ENCODE measurements around the gene LRIF1. TPM values are rescaled to one million over a fixed set of nuclear protein-coding genes. Genes with fewer than 3 reads are reported as not detected.

The LRIF1 gene
- total RNA-seq, 2 experiments from 2014 or later: 25.2 to 26.1 TPM

DNA sequence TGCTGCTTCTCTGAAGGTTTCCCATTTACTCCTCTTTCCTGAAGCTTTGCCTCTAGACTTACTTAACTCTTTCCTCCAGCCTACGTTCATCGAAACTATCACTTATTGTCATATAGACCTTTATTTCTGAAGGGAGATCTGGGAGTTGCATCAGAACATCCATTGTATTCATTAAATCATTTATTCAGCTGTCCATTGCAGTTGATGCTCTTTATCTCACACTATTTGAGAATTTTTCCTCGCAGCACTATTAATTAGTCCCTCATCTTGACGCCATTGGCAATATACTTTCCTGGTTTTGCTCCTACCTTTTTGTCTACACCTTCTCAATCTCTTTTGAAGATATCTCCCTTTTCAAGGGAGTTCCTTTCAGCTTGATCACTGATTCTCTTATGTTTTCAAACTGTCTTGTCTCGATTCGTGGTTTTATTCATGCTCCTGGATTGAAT is 757 bp upstream of the LRIF1 start:
- ATAC-seq (ENCODE audit: low read depth): no peak
- peaks cover 28% of the 10 kb centered on the region for H3K4me1 Mint-ChIP-seq
- H3K9me3 Mint-ChIP-seq: peaks cover 19% of the 10 kb centered on the region
- peak overlapping the region; percentile 97 for H3K4me3 Mint-ChIP-seq
- H3K27ac Mint-ChIP-seq: peak overlapping the region; percentile 99
- POLR2A ChIA-PET: interaction anchor here (0.6 to 1.9 kb wide), 14 partner anchors 14 to 511 kb away, joined by 3 to 35 read pairs (median 5); partner anchors contain the start of gene CD53
- H3K27me3 Mint-ChIP-seq: peaks cover 12% of the 10 kb centered on the region
- peaks cover 30% of the 10 kb centered on the region for H3K36me3 Mint-ChIP-seq
- DNase-seq: no peak

DNA sequence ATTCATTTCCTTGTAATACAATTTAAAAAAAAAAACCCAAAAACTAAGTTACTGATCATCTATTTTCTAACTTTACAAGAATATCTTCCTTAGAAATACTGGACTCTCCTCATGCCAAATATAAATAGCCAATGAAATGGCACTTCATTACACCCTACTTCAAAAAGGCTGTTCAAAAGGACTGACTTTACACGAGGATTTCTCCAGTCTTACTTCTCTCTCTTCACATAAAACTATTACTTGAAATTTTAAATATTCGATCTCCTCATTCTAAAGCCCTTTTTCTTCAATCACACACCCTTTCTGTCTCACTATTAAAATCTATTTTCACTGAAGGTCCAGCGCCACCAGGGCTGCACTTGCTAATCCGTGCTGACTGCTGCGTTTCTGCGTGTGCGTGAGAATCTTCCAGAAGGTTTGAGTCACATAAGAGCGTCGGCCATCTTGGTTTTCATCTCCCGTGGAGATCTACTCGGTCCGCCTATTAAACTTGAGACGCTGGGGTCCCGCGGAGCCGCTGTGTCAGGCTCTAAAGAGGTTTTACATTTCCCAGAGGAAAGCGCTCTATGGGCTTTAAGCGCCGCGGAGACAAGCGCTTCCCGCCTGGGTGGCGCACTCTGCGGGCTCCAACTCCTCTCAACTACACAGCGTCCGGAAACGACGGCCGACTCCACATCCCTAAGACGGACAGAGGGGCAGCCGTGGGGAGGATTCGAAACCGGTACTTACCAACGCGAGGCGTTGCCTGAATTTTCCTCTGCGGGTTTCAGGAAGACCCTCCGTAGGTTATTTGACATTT is 631 bp downstream of the LRIF1 start:
- H3K4me1 Mint-ChIP-seq: peaks cover 28% of the 10 kb centered on the region
- peak overlapping the region; percentile 99 for H3K27ac Mint-ChIP-seq
- H3K36me3 Mint-ChIP-seq: peaks cover 41% of the 10 kb centered on the region
- ATAC-seq (ENCODE audit: low read depth) (peak; percentile 46), DNase-seq (peak; percentile 77)
- H3K9me3 Mint-ChIP-seq: peaks cover 21% of the 10 kb centered on the region
- H3K4me3 Mint-ChIP-seq: peak overlapping the region; percentile 97
- POLR2A ChIA-PET: interaction anchor here (0.8 to 1.9 kb wide), 5 partner anchors 83 to 343 kb away, joined by 4 to 35 read pairs (median 6); partner anchors contain the start of gene CD53
- peaks cover 4% of the 10 kb centered on the region for H3K27me3 Mint-ChIP-seq

DNA sequence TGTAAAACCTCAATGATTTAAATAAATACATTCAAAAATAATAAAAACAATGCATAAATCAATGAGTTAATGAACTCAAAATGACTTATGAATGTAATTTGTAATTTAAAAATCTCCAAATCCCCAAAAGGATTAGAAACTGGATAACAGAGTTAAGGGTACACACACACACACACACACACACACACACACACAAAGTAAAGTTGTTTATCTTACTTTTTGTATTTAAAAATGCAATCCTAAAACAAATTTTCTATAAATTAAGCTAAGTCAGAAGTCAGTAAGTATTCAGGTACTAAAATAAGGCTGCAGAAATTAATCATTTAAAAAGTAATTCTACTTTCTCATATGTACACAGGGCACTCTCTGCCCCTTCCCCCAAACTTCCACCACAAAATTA is 1.8 kb downstream of the LRIF1 start:
- peaks cover 28% of the 10 kb centered on the region for H3K4me1 Mint-ChIP-seq
- ATAC-seq (ENCODE audit: low read depth): no peak
- H3K36me3 Mint-ChIP-seq: peaks cover 41% of the 10 kb centered on the region
- H3K27ac Mint-ChIP-seq: no peak overlapping the region
- H3K4me3 Mint-ChIP-seq: peak overlapping the region; percentile 97
- peaks cover 18% of the 10 kb centered on the region for H3K9me3 Mint-ChIP-seq
- DNase-seq: no peak
- H3K27me3 Mint-ChIP-seq: peaks cover 1% of the 10 kb centered on the region
- POLR2A ChIA-PET: no interaction called here

DNA sequence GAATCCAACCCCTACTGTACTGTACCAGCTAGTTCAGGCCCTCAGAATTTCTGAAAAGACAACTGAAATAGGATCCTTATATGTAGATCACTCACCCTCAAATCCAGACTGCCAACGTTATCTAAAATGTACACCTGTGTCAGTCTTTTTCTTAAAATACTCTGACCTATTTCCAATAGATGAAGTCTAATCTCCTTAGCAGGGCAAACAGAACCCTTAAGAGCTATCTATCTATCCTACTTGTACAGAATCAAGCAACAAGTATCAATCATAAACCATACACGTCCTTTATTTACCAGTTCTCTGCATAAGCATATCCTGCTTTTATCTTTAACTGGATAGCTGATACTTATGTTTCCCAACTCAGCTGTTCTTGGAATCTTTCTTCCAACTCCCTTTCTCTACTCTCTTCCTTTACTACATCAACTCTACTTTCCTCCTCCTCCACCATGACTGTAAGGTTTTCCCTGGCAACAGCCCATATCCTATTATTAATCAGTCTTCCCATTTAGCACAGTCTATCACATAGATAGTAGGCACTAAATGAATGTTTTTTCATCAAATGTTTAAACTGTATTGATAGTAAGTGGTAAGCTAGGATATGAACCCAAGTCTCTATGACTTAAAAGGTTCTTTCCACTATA is 2.8 kb downstream of the LRIF1 start:
- POLR2A ChIA-PET: interaction anchor here (1.0 kb wide), 1 partner anchor 85 kb away, joined by 3 read pairs; no protein-coding TSS in a partner anchor
- Mint-ChIP-seq H3K9me3 (peaks cover 16% of the 10 kb centered on the region), H3K27ac (no peak overlapping the region), H3K36me3 (peaks cover 41% of the 10 kb centered on the region), H3K4me3 (peak overlapping the region; percentile 36), H3K4me1 (peaks cover 28% of the 10 kb centered on the region), H3K27me3 (no peaks in the 10 kb centered on the region)
- DNase-seq (no peak), ATAC-seq (ENCODE audit: low read depth) (no peak)

DNA sequence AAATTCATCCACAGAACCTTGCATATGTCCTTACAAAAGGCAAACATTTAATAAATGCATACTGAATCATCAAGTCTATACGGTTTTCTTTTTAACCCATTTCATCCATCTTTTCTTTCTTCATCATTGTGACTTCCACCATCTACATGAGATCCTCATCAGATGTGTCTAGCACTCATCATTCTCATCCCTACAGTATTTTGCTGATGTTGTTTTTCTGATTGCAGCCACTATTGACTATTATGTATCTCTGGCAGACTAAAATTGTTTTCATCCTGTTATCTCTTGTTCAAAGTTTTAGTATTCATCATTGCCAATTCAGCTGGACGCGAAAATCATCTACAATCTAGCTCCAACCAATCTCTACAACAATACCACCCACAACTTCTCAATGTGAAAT is 5.9 kb downstream of the LRIF1 start:
- Mint-ChIP-seq H3K27me3 (no peaks in the 10 kb centered on the region), H3K9me3 (peaks cover 13% of the 10 kb centered on the region), H3K4me3 (no peak overlapping the region), H3K27ac (no peak overlapping the region), H3K36me3 (peaks cover 46% of the 10 kb centered on the region), H3K4me1 (peaks cover 19% of the 10 kb centered on the region)
- POLR2A ChIA-PET: interaction anchor here (0.7 to 1.1 kb wide), 2 partner anchors 10 to 85 kb away, joined by 3 to 4 read pairs; no protein-coding TSS in a partner anchor
- DNase-seq (no peak), ATAC-seq (ENCODE audit: low read depth) (no peak)

DNA sequence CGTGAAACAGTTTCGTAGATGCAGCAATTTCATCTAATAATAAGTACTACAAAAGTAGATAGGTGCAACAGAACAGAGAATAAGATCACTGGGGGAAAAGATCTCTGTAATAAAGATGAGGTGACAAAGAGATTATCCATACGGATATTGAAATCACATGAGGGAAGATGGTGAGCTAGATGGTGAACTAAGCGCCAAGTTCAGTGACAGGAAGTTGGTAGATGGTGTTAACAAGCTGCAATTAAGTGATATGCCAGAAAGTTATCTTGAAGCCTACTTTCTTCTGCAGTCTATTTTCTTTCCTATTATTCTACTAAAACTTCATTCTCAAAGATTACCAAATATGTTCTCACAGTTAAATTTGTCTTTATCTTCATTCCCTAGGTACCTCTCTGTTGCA is 7.1 kb downstream of the LRIF1 start:
- Mint-ChIP-seq H3K4me3 (no peak overlapping the region), H3K36me3 (peaks cover 51% of the 10 kb centered on the region), H3K27ac (no peak overlapping the region), H3K4me1 (peaks cover 17% of the 10 kb centered on the region), H3K27me3 (no peaks in the 10 kb centered on the region), H3K9me3 (peaks cover 13% of the 10 kb centered on the region)
- POLR2A ChIA-PET: no interaction called here
- ATAC-seq (ENCODE audit: low read depth) (no peak), DNase-seq (no peak)

DNA sequence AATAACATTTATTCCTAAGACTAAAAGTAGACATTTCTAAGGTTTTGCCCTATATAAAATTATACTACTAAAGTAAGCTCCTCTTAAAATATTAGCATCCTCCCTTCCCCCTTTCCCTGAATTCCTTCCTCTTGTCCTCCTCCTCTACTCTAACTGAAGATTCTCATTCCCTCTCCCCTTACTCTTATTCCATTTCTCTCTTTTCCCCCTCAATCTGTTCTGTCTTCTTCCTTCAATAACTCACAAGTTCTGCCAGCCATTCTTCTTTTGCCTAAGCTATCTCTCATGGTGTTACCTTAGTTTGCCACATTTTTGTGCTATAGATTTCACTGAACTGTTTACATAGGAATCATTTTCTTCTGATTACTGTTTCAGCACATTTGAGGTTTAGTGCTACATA is 10.7 kb downstream of the LRIF1 start:
- Mint-ChIP-seq H3K4me3 (no peak overlapping the region), H3K4me1 (peaks cover 9% of the 10 kb centered on the region), H3K27me3 (no peaks in the 10 kb centered on the region), H3K36me3 (peaks cover 56% of the 10 kb centered on the region), H3K9me3 (peaks cover 12% of the 10 kb centered on the region), H3K27ac (peak overlapping the region; percentile 8)
- DNase-seq (no peak), ATAC-seq (ENCODE audit: low read depth) (no peak)
- POLR2A ChIA-PET: no interaction called here

DNA sequence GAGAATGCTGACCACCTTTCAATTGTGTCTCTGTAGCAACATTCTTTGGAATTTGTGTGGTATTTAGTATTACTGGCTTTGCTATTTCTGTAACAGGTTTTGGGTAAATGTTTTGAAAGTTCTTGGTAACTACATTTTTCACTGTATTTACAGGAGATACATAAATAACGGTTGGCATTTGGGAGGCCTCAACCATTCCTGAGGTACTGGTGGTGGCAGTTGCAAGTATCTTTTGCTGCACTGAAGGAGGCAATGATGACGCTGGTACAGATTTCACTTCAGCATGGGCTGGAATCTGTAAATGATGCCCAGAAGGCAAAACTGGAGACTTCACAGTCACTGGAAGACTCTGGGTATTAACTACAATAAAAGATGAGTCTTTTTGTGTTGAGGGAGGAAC is 11.7 kb downstream of the LRIF1 start:
- Mint-ChIP-seq H3K4me1 (peaks cover 9% of the 10 kb centered on the region), H3K4me3 (no peak overlapping the region), H3K27ac (no peak overlapping the region), H3K27me3 (no peaks in the 10 kb centered on the region), H3K36me3 (peaks cover 59% of the 10 kb centered on the region), H3K9me3 (peaks cover 12% of the 10 kb centered on the region)
- POLR2A ChIA-PET: no interaction called here
- ATAC-seq (ENCODE audit: low read depth): no peak
- no peak for DNase-seq

DNA sequence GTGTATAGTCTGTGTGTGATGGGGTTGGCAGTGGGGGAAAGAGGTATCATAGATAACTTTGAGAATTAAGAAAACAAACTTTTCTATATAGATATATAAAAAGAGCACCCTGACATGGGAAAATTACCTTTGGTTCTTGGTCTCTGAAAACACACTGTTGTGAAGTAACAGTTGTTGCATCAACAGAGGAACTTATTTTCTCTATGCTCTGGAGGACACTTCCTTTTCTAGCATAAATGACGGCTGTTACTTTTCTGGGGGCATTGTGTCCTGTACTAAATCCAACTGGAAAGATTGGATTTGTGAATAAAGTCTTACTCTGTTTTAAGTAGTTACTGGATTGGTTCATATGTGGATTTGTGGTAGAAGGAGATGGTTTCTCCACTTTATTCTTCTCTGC is 12.6 kb downstream of the LRIF1 start:
- ATAC-seq (ENCODE audit: low read depth): no peak
- no peak overlapping the region for H3K4me3 Mint-ChIP-seq
- POLR2A ChIA-PET: no interaction called here
- peaks cover 65% of the 10 kb centered on the region for H3K36me3 Mint-ChIP-seq
- H3K4me1 Mint-ChIP-seq: peaks cover 9% of the 10 kb centered on the region
- no peak for DNase-seq
- no peak overlapping the region for H3K27ac Mint-ChIP-seq
- no peaks in the 10 kb centered on the region for H3K27me3 Mint-ChIP-seq
- peaks cover 12% of the 10 kb centered on the region for H3K9me3 Mint-ChIP-seq

DNA sequence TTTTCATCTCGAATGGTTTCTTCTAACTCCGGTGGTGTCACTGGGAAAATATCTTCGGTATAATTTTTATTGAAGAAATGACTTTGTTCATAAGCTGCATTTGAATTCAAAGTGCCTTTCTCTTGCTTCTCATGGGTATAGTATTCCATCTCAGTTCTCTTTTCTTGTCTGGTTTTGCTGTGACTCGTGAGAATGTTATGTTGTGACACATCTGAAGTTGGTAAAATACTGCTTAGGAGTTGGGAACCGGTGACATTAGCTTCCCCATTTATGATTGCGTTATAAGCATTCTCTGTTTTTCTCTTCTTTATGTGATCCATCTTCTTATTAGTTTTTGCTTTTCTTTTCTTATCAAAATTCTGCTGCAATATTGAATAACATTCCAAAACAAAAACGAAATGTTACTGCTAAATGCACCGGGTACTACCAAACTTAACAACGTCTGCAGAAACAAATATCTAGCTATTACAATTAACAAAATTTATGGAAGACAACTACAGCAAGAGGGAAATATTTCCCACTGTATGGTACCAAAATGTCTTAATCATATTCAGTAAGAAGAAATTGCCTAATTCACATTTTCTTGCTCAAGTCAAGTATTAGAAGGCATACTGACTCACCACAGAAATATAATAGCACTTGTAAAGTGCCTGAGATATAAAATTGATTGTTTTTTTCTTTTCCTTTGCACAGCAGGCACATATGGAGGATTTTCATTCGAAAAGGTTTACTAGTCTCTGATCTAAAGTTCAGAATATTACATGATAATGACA is 15.5 kb downstream of the LRIF1 start:
- POLR2A ChIA-PET: interaction anchor here (1.4 kb wide), 1 partner anchor 16 kb away, joined by 4 read pairs; the partner anchor contains the start of gene LRIF1
- DNase-seq (no peak), ATAC-seq (ENCODE audit: low read depth) (no peak)
- H3K9me3 Mint-ChIP-seq: peaks cover 9% of the 10 kb centered on the region
- no peaks in the 10 kb centered on the region for H3K27me3 Mint-ChIP-seq
- H3K27ac Mint-ChIP-seq: no peak overlapping the region
- peaks cover 61% of the 10 kb centered on the region for H3K36me3 Mint-ChIP-seq
- peaks cover 9% of the 10 kb centered on the region for H3K4me1 Mint-ChIP-seq
- H3K4me3 Mint-ChIP-seq: no peak overlapping the region

DNA sequence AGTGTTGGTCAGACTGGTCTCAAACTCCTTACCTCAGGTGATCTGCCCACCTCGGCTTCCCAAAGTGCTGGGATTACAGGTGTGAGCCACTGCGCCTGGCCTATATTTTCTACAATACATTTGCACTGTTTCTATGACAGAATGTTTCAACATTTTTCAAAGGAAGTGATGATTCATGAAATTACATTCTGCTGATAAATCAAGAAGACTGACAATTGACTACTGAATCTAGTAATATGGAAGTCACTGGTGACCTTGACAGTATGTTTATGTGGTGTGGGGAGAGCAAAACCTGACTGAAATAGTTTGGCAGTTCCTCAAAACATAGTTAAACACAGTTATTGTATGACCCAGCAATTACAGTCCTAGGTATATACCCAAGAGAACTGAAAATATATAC is 18.1 kb downstream of the LRIF1 start:
- Mint-ChIP-seq H3K36me3 (peaks cover 38% of the 10 kb centered on the region), H3K27ac (no peak overlapping the region), H3K27me3 (no peaks in the 10 kb centered on the region), H3K4me1 (no peaks in the 10 kb centered on the region), H3K4me3 (no peak overlapping the region), H3K9me3 (peaks cover 3% of the 10 kb centered on the region)
- ATAC-seq (ENCODE audit: low read depth) (no peak), DNase-seq (no peak)
- POLR2A ChIA-PET: no interaction called here

DNA sequence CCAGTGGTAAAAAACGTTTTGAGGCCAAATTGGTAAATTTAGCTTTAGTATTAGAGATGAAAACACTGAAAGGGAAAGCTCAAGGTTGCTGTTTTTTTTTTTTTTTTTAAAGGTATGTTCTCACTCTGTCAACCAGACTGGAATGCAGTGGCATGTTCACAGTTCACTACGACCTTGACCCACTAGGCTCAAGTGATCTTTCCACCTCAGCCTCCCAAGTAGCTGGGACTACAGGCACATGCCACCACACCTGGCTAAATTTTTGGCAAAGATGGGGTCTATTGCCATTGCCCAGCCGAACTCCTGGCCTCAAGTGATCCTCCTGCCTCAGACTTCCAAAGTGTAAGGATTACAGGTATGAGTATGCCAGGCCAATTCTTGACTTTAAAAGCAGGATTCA is 18.9 kb downstream of the LRIF1 start:
- H3K36me3 Mint-ChIP-seq: peaks cover 32% of the 10 kb centered on the region
- POLR2A ChIA-PET: no interaction called here
- H3K4me1 Mint-ChIP-seq: no peaks in the 10 kb centered on the region
- no peak overlapping the region for H3K4me3 Mint-ChIP-seq
- peaks cover 2% of the 10 kb centered on the region for H3K9me3 Mint-ChIP-seq
- no peaks in the 10 kb centered on the region for H3K27me3 Mint-ChIP-seq
- DNase-seq: no peak
- ATAC-seq (ENCODE audit: low read depth): no peak
- H3K27ac Mint-ChIP-seq: no peak overlapping the region

DNA sequence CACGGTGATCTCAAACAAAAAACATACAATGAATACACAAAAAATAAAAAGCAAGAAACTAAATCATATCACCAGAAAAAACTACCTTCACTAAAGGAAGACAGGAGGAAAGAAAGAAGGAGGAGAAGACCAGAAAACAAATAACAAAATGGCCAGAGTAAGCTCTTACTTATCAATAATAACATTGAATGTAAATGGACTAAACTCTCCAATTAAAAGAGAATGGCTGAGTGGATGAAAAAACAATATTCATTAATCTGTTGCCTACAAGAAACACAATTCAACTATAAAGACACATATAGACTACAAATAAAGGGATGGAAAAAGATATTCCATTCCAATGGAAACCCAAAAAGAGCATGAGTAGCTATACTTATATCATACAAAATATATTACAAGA is 27.2 kb downstream of the LRIF1 start:
- no peak for ATAC-seq (ENCODE audit: low read depth)
- Mint-ChIP-seq H3K4me1 (no peaks in the 10 kb centered on the region), H3K36me3 (peaks cover 20% of the 10 kb centered on the region), H3K9me3 (peaks cover 10% of the 10 kb centered on the region), H3K27me3 (no peaks in the 10 kb centered on the region), H3K27ac (no peak overlapping the region), H3K4me3 (no peak overlapping the region)
- POLR2A ChIA-PET: no interaction called here
- DNase-seq: no peak
